NCI-H748 treated with DMSO at 0.1 percent for 48 hours (cell line): ENCODE data around the gene KCNJ16.

Experiments used
- DNase-seq: peaks from one replicate; lab custom pipeline; 2025; lab: John Stamatoyannopoulos, UW

The KCNJ16 gene

GRCh38 chr17:70169709-70170597, 94.9 kb downstream of the KCNJ16 start:
- no peak for DNase-seq

- no peak for DNase-seq
Measured at GRCh38 chr17:70171159-70171558, 96.1 kb downstream of the KCNJ16 start.

- DNase-seq = no peak
Measured at GRCh38 chr17:70172449-70172848, 97.4 kb downstream of the KCNJ16 start.

GRCh38 chr17:70172923-70173322, 97.9 kb downstream of the KCNJ16 start:
- DNase-seq = no peak

- no peak for DNase-seq
Measured at GRCh38 chr17:70173681-70174080, 98.7 kb downstream of the KCNJ16 start.

GRCh38 chr17:70181376-70181775, 106.4 kb downstream of the KCNJ16 start:
- no peak for DNase-seq

- DNase-seq = no peak
Measured at GRCh38 chr17:70181866-70182265, 106.8 kb downstream of the KCNJ16 start.

- DNase-seq = no peak
Measured at GRCh38 chr17:70183508-70183907, 108.5 kb downstream of the KCNJ16 start.

- DNase-seq = no peak
Measured at GRCh38 chr17:70184207-70184606, 109.2 kb downstream of the KCNJ16 start.

GRCh38 chr17:70184770-70185169, 109.7 kb downstream of the KCNJ16 start:
- no peak for DNase-seq
